ENCODE measurements around the gene ALOX5. TPM values are rescaled to one million over a fixed set of nuclear protein-coding genes. Genes with fewer than 3 reads are reported as not detected.

ALOX5 gene
- total and polyA plus RNA-seq, 4 donors: 2.9 to 16.9 (median 8.4) TPM

DNA sequence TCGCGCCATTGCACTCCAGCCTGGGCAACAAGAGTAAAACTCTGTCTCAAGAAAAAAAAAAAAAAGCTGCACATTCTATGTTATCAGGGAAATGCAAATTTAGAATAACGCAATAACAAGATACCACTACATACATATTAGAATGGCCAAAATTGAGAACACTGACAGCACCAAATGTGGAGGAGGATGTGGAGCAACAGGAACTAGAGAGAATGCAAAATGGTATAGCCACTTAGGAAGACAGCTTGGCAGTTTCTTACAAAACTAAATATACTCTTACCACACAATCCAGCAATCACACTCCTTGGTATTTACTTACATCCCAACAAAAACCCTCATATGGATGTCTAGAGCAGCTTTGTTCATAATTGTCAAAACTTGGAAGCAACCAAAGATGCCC, 76.8 kb downstream of the ALOX5 start:
- Histone ChIP-seq H3K9ac (ENCODE audit: low read depth in 1 of 2, low read length in 2 of 2) (no peak overlapping the region), H3K9me3 (ENCODE audit: control insufficient read depth in 4 of 4, low read length in 3 of 4) (no peaks in the 10 kb centered on the region), H3K4me3 (ENCODE audit: low read depth in 1 of 3, low read length in 3 of 3) (no peak overlapping the region), H3K27me3 (ENCODE audit: control insufficient read depth in 4 of 4, insufficient read depth in 4 of 4, low read length in 3 of 4) (no peaks in the 10 kb centered on the region), H3K36me3 (ENCODE audit: control insufficient read depth in 4 of 4, insufficient read depth in 3 of 4, low read depth in 1 of 4, low read length in 3 of 4) (no peaks in the 10 kb centered on the region), H3K27ac (ENCODE audit: low read depth in 1 of 2, low read length in 2 of 2) (peak overlapping the region in 1 of 2 donors; percentile 30), H3K4me1 (ENCODE audit: control insufficient read depth in 4 of 4, insufficient read depth in 4 of 4, low read length in 3 of 4) (peaks cover 2 to 43% (median 29%) of the 10 kb centered on the region in 4 donors)
- WGBS: 98% methylated on average over 3 of the region's 3 CpGs
- TF ChIP-seq, protein P1, sequence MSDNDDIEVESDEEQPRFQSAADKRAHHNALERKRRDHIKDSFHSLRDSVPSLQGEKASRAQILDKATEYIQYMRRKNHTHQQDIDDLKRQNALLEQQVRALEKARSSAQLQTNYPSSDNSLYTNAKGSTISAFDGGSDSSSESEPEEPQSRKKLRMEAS (IDR thresholded peaks at IDR 0.05): no peak
- TF ChIP-seq REST (IDR thresholded peaks at IDR 0.05) (no peak), JUND (IDR thresholded peaks at IDR 0.05) (no peak), FOXA2 (IDR thresholded peaks at IDR 0.05) (no peak), HNF4A (conservative IDR thresholded peaks at IDR 0.05) (no peak), GABPA (IDR thresholded peaks at IDR 0.05 in 1 of 2, conservative IDR thresholded peaks at IDR 0.05 in 1 of 2) (no peak), EGR1 (IDR thresholded peaks at IDR 0.05; ENCODE audit: low read depth in 2 of 2) (no peak), FOXA1 (IDR thresholded peaks at IDR 0.05) (no peak), YY1 (IDR thresholded peaks at IDR 0.05) (no peak), ZBTB33 (IDR thresholded peaks at IDR 0.05) (no peak), TAF1 (conservative IDR thresholded peaks at IDR 0.05) (no peak), RAD21 (IDR thresholded peaks at IDR 0.05) (no peak)
- TF ChIP-seq, protein P2, sequence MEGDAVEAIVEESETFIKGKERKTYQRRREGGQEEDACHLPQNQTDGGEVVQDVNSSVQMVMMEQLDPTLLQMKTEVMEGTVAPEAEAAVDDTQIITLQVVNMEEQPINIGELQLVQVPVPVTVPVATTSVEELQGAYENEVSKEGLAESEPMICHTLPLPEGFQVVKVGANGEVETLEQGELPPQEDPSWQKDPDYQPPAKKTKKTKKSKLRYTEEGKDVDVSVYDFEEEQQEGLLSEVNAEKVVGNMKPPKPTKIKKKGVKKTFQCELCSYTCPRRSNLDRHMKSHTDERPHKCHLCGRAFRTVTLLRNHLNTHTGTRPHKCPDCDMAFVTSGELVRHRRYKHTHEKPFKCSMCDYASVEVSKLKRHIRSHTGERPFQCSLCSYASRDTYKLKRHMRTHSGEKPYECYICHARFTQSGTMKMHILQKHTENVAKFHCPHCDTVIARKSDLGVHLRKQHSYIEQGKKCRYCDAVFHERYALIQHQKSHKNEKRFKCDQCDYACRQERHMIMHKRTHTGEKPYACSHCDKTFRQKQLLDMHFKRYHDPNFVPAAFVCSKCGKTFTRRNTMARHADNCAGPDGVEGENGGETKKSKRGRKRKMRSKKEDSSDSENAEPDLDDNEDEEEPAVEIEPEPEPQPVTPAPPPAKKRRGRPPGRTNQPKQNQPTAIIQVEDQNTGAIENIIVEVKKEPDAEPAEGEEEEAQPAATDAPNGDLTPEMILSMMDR (IDR thresholded peaks at IDR 0.05; ENCODE audit: low read depth, low read length, missing input control): no peak
- TF ChIP-seq, protein P3, sequence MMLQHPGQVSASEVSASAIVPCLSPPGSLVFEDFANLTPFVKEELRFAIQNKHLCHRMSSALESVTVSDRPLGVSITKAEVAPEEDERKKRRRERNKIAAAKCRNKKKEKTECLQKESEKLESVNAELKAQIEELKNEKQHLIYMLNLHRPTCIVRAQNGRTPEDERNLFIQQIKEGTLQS (IDR thresholded peaks at IDR 0.05): no peak
- DNase-seq (ENCODE audit: low spot score): no peak

DNA sequence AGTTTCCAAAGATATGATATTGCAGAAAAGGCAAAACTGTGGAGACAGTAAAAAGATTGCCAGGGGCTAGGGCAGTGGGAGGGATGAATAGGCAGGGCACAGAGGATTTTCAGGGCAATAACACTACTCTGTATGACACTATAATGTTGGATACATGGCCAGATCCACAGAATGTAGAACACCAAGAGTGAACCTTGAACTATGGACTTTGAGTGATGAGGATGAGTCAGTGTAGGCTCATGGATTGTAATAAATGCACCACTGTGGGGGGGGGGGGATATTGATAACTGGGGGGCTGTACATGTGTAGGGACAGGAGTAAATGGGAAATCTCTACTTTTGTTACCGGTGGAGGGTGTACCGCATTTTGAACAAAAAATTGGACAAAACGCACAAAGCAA, 77.4 kb downstream of the ALOX5 start:
- no peak for DNase-seq (ENCODE audit: low spot score)
- Histone ChIP-seq H3K4me3 (ENCODE audit: low read depth in 1 of 3, low read length in 3 of 3) (no peak overlapping the region), H3K27me3 (ENCODE audit: control insufficient read depth in 4 of 4, insufficient read depth in 4 of 4, low read length in 3 of 4) (no peaks in the 10 kb centered on the region), H3K4me1 (ENCODE audit: control insufficient read depth in 4 of 4, insufficient read depth in 4 of 4, low read length in 3 of 4) (peaks cover 2 to 43% (median 27%) of the 10 kb centered on the region in 4 donors), H3K9ac (ENCODE audit: low read depth in 1 of 2, low read length in 2 of 2) (no peak overlapping the region), H3K36me3 (ENCODE audit: control insufficient read depth in 4 of 4, insufficient read depth in 3 of 4, low read depth in 1 of 4, low read length in 3 of 4) (no peaks in the 10 kb centered on the region), H3K9me3 (ENCODE audit: control insufficient read depth in 4 of 4, low read length in 3 of 4) (no peaks in the 10 kb centered on the region), H3K27ac (ENCODE audit: low read depth in 1 of 2, low read length in 2 of 2) (peak overlapping the region in 1 of 2 donors; percentile 30)
- WGBS: 94% methylated on average over 3 of the region's 3 CpGs
- TF ChIP-seq FOXA2 (IDR thresholded peaks at IDR 0.05) (no peak), JUND (IDR thresholded peaks at IDR 0.05) (peak; percentile 87 to 90), REST (IDR thresholded peaks at IDR 0.05) (no peak), FOXA1 (IDR thresholded peaks at IDR 0.05) (no peak), YY1 (IDR thresholded peaks at IDR 0.05) (no peak), SP1 (IDR thresholded peaks at IDR 0.05) (peak; percentile 59), HNF4A (conservative IDR thresholded peaks at IDR 0.05) (peak; percentile 92 to 95), GABPA (IDR thresholded peaks at IDR 0.05 in 1 of 2, conservative IDR thresholded peaks at IDR 0.05 in 1 of 2) (no peak), HNF4G (IDR thresholded peaks at IDR 0.05) (peak; percentile 50), ZBTB33 (IDR thresholded peaks at IDR 0.05) (no peak)
- TF ChIP-seq, protein P1 (IDR thresholded peaks at IDR 0.05): no peak
- TF ChIP-seq, protein P3 (IDR thresholded peaks at IDR 0.05): peak; percentile 88
